K562 (cell line): ENCODE results near the gene AAGAB. TPM values are rescaled to one million over a fixed set of nuclear protein-coding genes. Genes with fewer than 3 reads are reported as not detected.

ENCODE experiments used
- BACH1 ChIP-seq: fragments of 200-800 bp; sonication (Bioruptor generic); IDR thresholded peaks from 2 replicates; pipeline ENCODE4 v1.6.1; 2016; ENCODE audit warnings: missing genetic modification characterization, missing compliant biosample characterization
- BRCA1 ChIP-seq, 2 experiments: fragments of 450-650 bp in 1 of 2; sonication (generic) in 1 of 2; formaldehyde crosslinking in 1 of 2; IDR thresholded peaks; 2 replicates each; pipeline versions ENCODE4 v1.5.0 to v1.6.1; 2017 to 2020; ENCODE audit warnings: mild to moderate bottlenecking in 1 of 2, missing genetic modification reagents in 1 of 2
- CEBPG ChIP-seq, 3 experiments: fragments of 200-800 bp in 1 of 3; sonication (Bioruptor generic) in 1 of 3; sonication (generic) in 1 of 3; formaldehyde crosslinking in 1 of 3; IDR thresholded peaks in 2 of 3; conservative IDR thresholded peaks in 1 of 3; 2 replicates each; pipeline versions ENCODE4 v1.6.1 to v1.8.0; 2016 to 2022; ENCODE audit warnings: missing compliant biosample characterization in 2 of 3, missing genetic modification characterization in 2 of 3, mild to moderate bottlenecking in 1 of 3, missing genetic modification reagents in 1 of 3
- CREB3 ChIP-seq: fragments of 450-650 bp; conservative IDR thresholded peaks from 2 replicates; pipeline ENCODE4 v1.6.1; 2016; ENCODE audit warnings: missing genetic modification characterization, low read depth, mild to moderate bottlenecking, missing compliant biosample characterization, moderate library complexity
- FOSL1 ChIP-seq: fragments of 200-800 bp; sonication (Bioruptor generic); conservative IDR thresholded peaks from 2 replicates; pipeline ENCODE4 v1.6.1; 2016; ENCODE audit warnings: missing genetic modification characterization, missing compliant biosample characterization
- MCM7 ChIP-seq, 2 experiments: fragments of 450-650 bp; IDR thresholded peaks; 2 replicates each; pipeline ENCODE4 v1.6.1; 2016 to 2018
- NR4A1 ChIP-seq, 2 experiments: fragments of 250-450 bp in 1 of 2; fragments of 450-650 bp in 1 of 2; sonication (Bioruptor Pico) in 1 of 2; IDR thresholded peaks; 2 replicates each; pipeline versions ENCODE4 v1.4.0 to v1.6.1; 2016 to 2020; ENCODE audit warnings: mild to moderate bottlenecking in 2 of 2, missing compliant biosample characterization in 1 of 2, missing genetic modification characterization in 1 of 2, moderate library complexity in 1 of 2
- PRPF4 ChIP-seq: fragments of 200-400 bp; formaldehyde crosslinking; IDR thresholded peaks from one replicate; pipeline ENCODE4 v1.6.1; 2017; ENCODE audit warnings: low read length, low read depth, mild to moderate bottlenecking; ENCODE audit not compliant: insufficient read depth, poor library complexity, severe bottlenecking
- TOE1 ChIP-seq, 2 experiments: fragments of 450-650 bp in 1 of 2; sonication (generic) in 1 of 2; formaldehyde crosslinking in 1 of 2; IDR thresholded peaks; 2 replicates each; pipeline versions ENCODE4 v1.7.1 to v1.8.0; 2016 to 2022; ENCODE audit warnings: borderline replicate concordance in 2 of 2, mild to moderate bottlenecking in 2 of 2, antibody characterized with exemption in 1 of 2, inconsistent platforms in 1 of 2, low read depth in 1 of 2, missing genetic modification reagents in 1 of 2, moderate library complexity in 1 of 2
- VEZF1 ChIP-seq: fragments of 200-800 bp; sonication (Bioruptor generic); IDR thresholded peaks from 2 replicates; pipeline ENCODE4 v1.6.1; 2017; ENCODE audit warnings: missing genetic modification characterization, missing compliant biosample characterization
- XRCC4 ChIP-seq: IDR thresholded peaks from one replicate; pipeline ENCODE4 v1.6.1; 2011; ENCODE audit not compliant: insufficient read depth, insufficient read length; ENCODE audit errors: extremely low read depth
- ZNF57 ChIP-seq: fragments of 450-650 bp; formaldehyde crosslinking; IDR thresholded peaks from 2 replicates; pipeline ENCODE4 v1.4.0; 2020; ENCODE audit warnings: mild to moderate bottlenecking, moderate library complexity
- ZNF609 ChIP-seq: sonication (generic); formaldehyde crosslinking; IDR thresholded peaks from 2 replicates; pipeline ENCODE4 v1.8.1; 2023; ENCODE audit warnings: missing genetic modification reagents, mild to moderate bottlenecking, borderline replicate concordance
- ZNF644 ChIP-seq: fragments of 200-800 bp; sonication (Bioruptor generic); IDR thresholded peaks from 2 replicates; pipeline ENCODE4 v1.6.1; 2016; ENCODE audit warnings: low read depth, missing genetic modification characterization, missing compliant biosample characterization
- ZNF717 ChIP-seq: fragments of 250-450 bp; sonication (Bioruptor Pico); IDR thresholded peaks from 2 replicates; pipeline ENCODE4 v1.5.0; 2021
- ZZZ3 ChIP-seq: fragments of 450-650 bp; IDR thresholded peaks from 2 replicates; pipeline ENCODE4 v1.6.1; 2016; ENCODE audit warnings: antibody characterized with exemption, mild to moderate bottlenecking, moderate library complexity
- polyA plus RNA-seq, 8 experiments: library from polyadenylated mRNA; depleted of rRNA in 4 of 8; stranded (reverse) in 5 of 8; unstranded in 3 of 8; fragments of >200 nt; fragmentation: Nextera tagmentation in 2 of 8; fragmentation: Illumina TruSeq in 1 of 8; extraction: Ambion mirVana in 2 of 8; extraction: Trizol in 1 of 8; gene quantifications; 2 replicates each; pipeline versions ENCODE4 v1.2.1 to v1.2.3, GENCODE V29; 2011 to 2014; ENCODE audit warnings: inconsistent platforms in 1 of 8, missing spikeins in 1 of 8
- total RNA-seq, 7 experiments: library from RNA; depleted of rRNA in 6 of 7; stranded (reverse); fragments of >200 nt in 6 of 7; fragmentation: Illumina TruSeq in 2 of 7; extraction: Trizol in 2 of 7; gene quantifications; 2 replicates each; pipeline versions ENCODE4 v1.2.1 to v1.2.3, GENCODE V29; 2011 to 2021; ENCODE audit warnings: low replicate concordance in 1 of 7

The AAGAB gene
- total and polyA plus RNA-seq, 9 of the 15 experiments (the other 6 are each of a cell fraction or from before 2014, with no cell fraction given), result 17.8 to 109 (median 58.3) TPM

- TF ChIP-seq PRPF4, result no peak
- TF ChIP-seq CREB3 (tag), result no peak
- no peak for TF ChIP-seq ZNF717
- TF ChIP-seq TOE1 (IDR thresholded peaks at IDR 0.05; ENCODE audit: borderline replicate concordance), result peak; percentile 97
- TF ChIP-seq TOE1 (CRISPR knock-in tag; IDR thresholded peaks at IDR 0.05; ENCODE audit: borderline replicate concordance, low read depth), result peak; percentile 70; the same call in 1 of the 2 replicates
- TF ChIP-seq ZNF609 (CRISPR knock-in tag), result peak; percentile 83; the same call in 1 of the 2 replicates
- TF ChIP-seq BACH1 (tag), result no peak
- no peak for TF ChIP-seq ZNF57
- no peak for TF ChIP-seq BRCA1 (IDR thresholded peaks at IDR 0.05)
- no peak for TF ChIP-seq BRCA1 (CRISPR knock-in tag; IDR thresholded peaks at IDR 0.05)
- TF ChIP-seq NR4A1 (CRISPR knock-in tag; IDR thresholded peaks at IDR 0.05), result no peak; the same call in 1 of the 2 replicates
- TF ChIP-seq NR4A1 (tag; IDR thresholded peaks at IDR 0.05), result 0 out of 2 replicates have a peak, but pooled peaks have one; percentile 18
- no peak for TF ChIP-seq CEBPG (CRISPR knock-in tag; IDR thresholded peaks at IDR 0.05)
- TF ChIP-seq CEBPG (tag; conservative IDR thresholded peaks at IDR 0.05 in 1 of 2, IDR thresholded peaks at IDR 0.05 in 1 of 2), result no peak
- TF ChIP-seq MCM7 (IDR thresholded peaks at IDR 0.05), result no peak
- TF ChIP-seq ZZZ3, result peak; percentile 20; the same call in 1 of the 2 replicates
- TF ChIP-seq FOSL1, result peak; percentile 78
- no peak for TF ChIP-seq XRCC4
- TF ChIP-seq ZNF644 (tag), result no peak
- peak; percentile 47; the same call in 1 of the 2 replicates for TF ChIP-seq VEZF1 (CRISPR knock-in tag)
Measured at GRCh38 chr15:67254238-67255175, at the start of gene AAGAB, which contains the start of gene IQCH (continued).
